Stimulated activated effector memory CD8-positive, alpha-beta T cell treated with anti-CD3 and anti-CD28 coated beads, Interleukin-12 subunit alpha, Interleukin-12 subunit beta, amount 100 ng/mL, for 72 hours (primary cell): Measurements from ENCODE around the gene TCEA2.
"Not testable (repeated sequence)": the region's sequence is repeated elsewhere in the genome, so short reads cannot be mapped to it uniquely, and the experiment has no call there.

Experiments used
- ATAC-seq: fragments of 150-1000 bp; cut with Tn5 transposase; 2 replicates; pipeline ENCODE4 v1.10.0; 2021
- DNase-seq, 2 donors: peaks; one replicate each; pipeline ENCODE4 v3.0.0; 2021 to 2022; ENCODE audit warnings: low spot score in 2 of 2
- H3K27ac Mint-ChIP-seq: one replicate; pipeline ENCODE4 v1.8.0; 2022; ENCODE audit warnings: mild to moderate bottlenecking, mixed read lengths
- H3K36me3 Mint-ChIP-seq: one replicate; pipeline ENCODE4 v1.8.0; 2022; ENCODE audit warnings: mild to moderate bottlenecking, mixed read lengths
- H3K4me1 Mint-ChIP-seq: one replicate; pipeline ENCODE4 v1.8.0; 2022; ENCODE audit warnings: mixed read lengths
- H3K4me3 Mint-ChIP-seq: one replicate; pipeline ENCODE4 v1.8.0; 2022; ENCODE audit warnings: mild to moderate bottlenecking, mixed read lengths
- H3K9me3 Mint-ChIP-seq: one replicate; pipeline ENCODE4 v1.8.0; 2022; ENCODE audit warnings: mixed read lengths

Gene TCEA2

GRCh38 chr20:64083378-64083803 lies 20.4 kb downstream of the TCEA2 start:
- DNase-seq (peak; percentile 59 to 78), ATAC-seq (peak; percentile 66)
- no peaks in the 10 kb centered on the region for H3K36me3 Mint-ChIP-seq
- no peaks in the 10 kb centered on the region for H3K9me3 Mint-ChIP-seq
- peak overlapping the region; percentile 78 for H3K4me3 Mint-ChIP-seq
- peaks cover 39% of the 10 kb centered on the region for H3K4me1 Mint-ChIP-seq
- H3K27ac Mint-ChIP-seq = peak overlapping the region; percentile 54

GRCh38 chr20:64083804-64084684 lies 21.0 kb downstream of the TCEA2 start, which contains the start of gene LKAAEAR1:
Gene LKAAEAR1 (minus strand): TSS chr20:64084398. CDS start chr20:64084219, 179 bp downstream.
- peak within 1 kb of the TSS; percentile 79 for H3K4me3 Mint-ChIP-seq
- H3K9me3 Mint-ChIP-seq = no peaks in the 10 kb centered on the region
- H3K4me1 Mint-ChIP-seq = peaks cover 34% of the 10 kb centered on the region
- H3K27ac Mint-ChIP-seq = peak within 1 kb of the TSS; percentile 54
- DNase-seq (no peak), ATAC-seq (no peak)
- no peaks in the 10 kb centered on the region for H3K36me3 Mint-ChIP-seq

GRCh38 chr20:64084685-64085152 lies 21.7 kb downstream of the TCEA2 start:
- Mint-ChIP-seq H3K4me1 (peaks cover 32% of the 10 kb centered on the region), H3K9me3 (no peaks in the 10 kb centered on the region), H3K4me3 (peak overlapping the region; percentile 79), H3K36me3 (no peaks in the 10 kb centered on the region), H3K27ac (no peak overlapping the region)
- DNase-seq (no peak), ATAC-seq (no peak)

GRCh38 chr20:64086801-64087200 lies 23.8 kb downstream of the TCEA2 start:
- Mint-ChIP-seq H3K36me3 (no peaks in the 10 kb centered on the region), H3K4me1 (peaks cover 23% of the 10 kb centered on the region), H3K9me3 (no peaks in the 10 kb centered on the region), H3K27ac (no peak overlapping the region), H3K4me3 (no peak overlapping the region)
- ATAC-seq (no peak), DNase-seq (no peak)

GRCh38 chr20:64087226-64087825 lies 24.3 kb downstream of the TCEA2 start:
- DNase-seq, H3K36me3 Mint-ChIP-seq, H3K4me3 Mint-ChIP-seq, H3K27ac Mint-ChIP-seq, H3K9me3 Mint-ChIP-seq, ATAC-seq: not testable (repeated sequence)
- peaks cover 21% of the 10 kb centered on the region for H3K4me1 Mint-ChIP-seq

GRCh38 chr20:64088586-64088985 lies 25.6 kb downstream of the TCEA2 start:
- not testable (repeated sequence) for DNase-seq, ATAC-seq, H3K9me3 Mint-ChIP-seq, H3K4me3 Mint-ChIP-seq, H3K27ac Mint-ChIP-seq, H3K36me3 Mint-ChIP-seq
- H3K4me1 Mint-ChIP-seq = peaks cover 14% of the 10 kb centered on the region

GRCh38 chr20:64090165-64090564 lies 27.2 kb downstream of the TCEA2 start:
- no peak overlapping the region for H3K4me3 Mint-ChIP-seq

GRCh38 chr20:64091340-64091739 lies 28.3 kb downstream of the TCEA2 start:
- DNase-seq (no peak), ATAC-seq (peak; percentile 9)
- Mint-ChIP-seq H3K4me3 (no peak overlapping the region), H3K9me3 (no peaks in the 10 kb centered on the region), H3K4me1 (peaks cover 6% of the 10 kb centered on the region), H3K27ac (no peak overlapping the region), H3K36me3 (no peaks in the 10 kb centered on the region)

More at GRCh38 chr20:64090165-64090564, 27.2 kb downstream of the TCEA2 start:
- H3K9me3 Mint-ChIP-seq = no peaks in the 10 kb centered on the region
- ATAC-seq (no peak), DNase-seq (no peak)
- no peak overlapping the region for H3K27ac Mint-ChIP-seq
- no peaks in the 10 kb centered on the region for H3K36me3 Mint-ChIP-seq
- H3K4me1 Mint-ChIP-seq = peaks cover 6% of the 10 kb centered on the region

- ATAC-seq (peak; percentile 15), DNase-seq (no peak)
- no peaks in the 10 kb centered on the region for H3K9me3 Mint-ChIP-seq
- H3K4me3 Mint-ChIP-seq = no peak overlapping the region
- no peaks in the 10 kb centered on the region for H3K36me3 Mint-ChIP-seq
- no peak overlapping the region for H3K27ac Mint-ChIP-seq
- H3K4me1 Mint-ChIP-seq = peaks cover 6% of the 10 kb centered on the region
Measured at GRCh38 chr20:64091770-64092169, 28.8 kb downstream of the TCEA2 start.

GRCh38 chr20:64092258-64093012 lies 29.4 kb downstream of the TCEA2 start:
- ATAC-seq = peak; percentile 12
- H3K4me1 Mint-ChIP-seq = peaks cover 6% of the 10 kb centered on the region
- DNase-seq = no peak
- H3K27ac Mint-ChIP-seq = no peak overlapping the region
- no peaks in the 10 kb centered on the region for H3K9me3 Mint-ChIP-seq
- no peaks in the 10 kb centered on the region for H3K36me3 Mint-ChIP-seq
- H3K4me3 Mint-ChIP-seq = no peak overlapping the region

- H3K4me1 Mint-ChIP-seq = peaks cover 6% of the 10 kb centered on the region
- DNase-seq (no peak), ATAC-seq (no peak)
- H3K4me3 Mint-ChIP-seq = no peak overlapping the region
- H3K9me3 Mint-ChIP-seq = no peaks in the 10 kb centered on the region
- no peaks in the 10 kb centered on the region for H3K36me3 Mint-ChIP-seq
- no peak overlapping the region for H3K27ac Mint-ChIP-seq
Measured at GRCh38 chr20:64093013-64093503, 30.1 kb downstream of the TCEA2 start.

- Mint-ChIP-seq H3K27ac (no peak overlapping the region), H3K4me3 (no peak overlapping the region), H3K4me1 (peaks cover 6% of the 10 kb centered on the region), H3K36me3 (no peaks in the 10 kb centered on the region), H3K9me3 (no peaks in the 10 kb centered on the region)
- DNase-seq = no peak
- no peak for ATAC-seq
Measured at GRCh38 chr20:64095455-64095854, 32.5 kb downstream of the TCEA2 start.

- Mint-ChIP-seq H3K36me3 (no peaks in the 10 kb centered on the region), H3K9me3 (no peaks in the 10 kb centered on the region), H3K4me1 (peaks cover 6% of the 10 kb centered on the region), H3K27ac (no peak overlapping the region), H3K4me3 (no peak overlapping the region)
- DNase-seq = no peak
- no peak for ATAC-seq
Measured at GRCh38 chr20:64095927-64096326, 32.9 kb downstream of the TCEA2 start.

GRCh38 chr20:64096535-64096934 lies 33.5 kb downstream of the TCEA2 start:
- H3K4me3 Mint-ChIP-seq = no peak overlapping the region
- H3K4me1 Mint-ChIP-seq = peaks cover 10% of the 10 kb centered on the region
- no peaks in the 10 kb centered on the region for H3K36me3 Mint-ChIP-seq
- no peak for ATAC-seq
- no peak overlapping the region for H3K27ac Mint-ChIP-seq
- no peak for DNase-seq
- H3K9me3 Mint-ChIP-seq = no peaks in the 10 kb centered on the region

GRCh38 chr20:64098471-64099013 lies 35.5 kb downstream of the TCEA2 start:
- Mint-ChIP-seq H3K36me3 (no peaks in the 10 kb centered on the region), H3K4me3 (no peak overlapping the region), H3K4me1 (peaks cover 14% of the 10 kb centered on the region), H3K9me3 (no peaks in the 10 kb centered on the region), H3K27ac (no peak overlapping the region)
- no peak for ATAC-seq
- DNase-seq = no peak
